HG02884 (cell line): ENCODE results near the gene MAPK1.
"Not testable (repeated sequence)": the region's sequence is repeated elsewhere in the genome, so short reads cannot be mapped to it uniquely, and the experiment has no call there.

Experiments used
- ATAC-seq: cut with Tn5 transposase; IDR thresholded peaks from one replicate; pipeline ENCODE4 v1.9.1; 2021; ENCODE audit warnings: mild to moderate bottlenecking, moderate library complexity; ENCODE audit not compliant: unreplicated experiment

MAPK1 gene

DNA sequence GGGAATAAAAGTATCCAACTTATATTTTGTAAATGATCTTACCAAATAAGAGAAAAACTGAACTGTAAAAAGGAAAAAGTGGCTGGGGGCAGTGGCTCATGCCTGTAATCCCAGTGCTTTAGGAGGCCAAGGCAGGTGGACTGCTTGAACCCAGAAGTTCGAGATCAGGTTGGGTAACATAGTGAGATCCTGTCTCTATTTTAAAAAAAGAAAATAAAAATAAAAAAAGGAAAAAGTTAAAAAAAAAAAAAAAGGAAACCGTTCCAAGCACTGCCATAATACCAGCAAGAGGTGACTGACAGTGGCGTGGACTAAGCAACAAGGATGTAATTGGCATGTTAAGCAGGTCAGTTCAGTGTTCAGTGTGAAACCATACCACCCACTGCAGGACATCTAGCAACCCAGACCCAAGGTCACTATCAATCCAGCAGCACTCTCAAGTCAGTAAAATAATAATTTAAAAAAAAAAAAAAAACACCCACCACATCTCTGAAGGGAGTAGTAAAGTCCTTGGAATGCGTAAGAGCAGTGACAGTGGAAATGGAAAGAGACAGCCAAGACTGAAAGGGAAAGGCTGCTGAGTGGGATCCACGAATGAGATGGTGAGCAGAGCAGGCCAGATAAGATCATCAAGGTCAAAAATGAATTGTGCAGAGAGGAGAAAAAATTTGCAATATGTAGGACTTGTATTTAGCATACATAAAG is 43.6 kb downstream of the MAPK1 start:
- ATAC-seq = no peak

DNA sequence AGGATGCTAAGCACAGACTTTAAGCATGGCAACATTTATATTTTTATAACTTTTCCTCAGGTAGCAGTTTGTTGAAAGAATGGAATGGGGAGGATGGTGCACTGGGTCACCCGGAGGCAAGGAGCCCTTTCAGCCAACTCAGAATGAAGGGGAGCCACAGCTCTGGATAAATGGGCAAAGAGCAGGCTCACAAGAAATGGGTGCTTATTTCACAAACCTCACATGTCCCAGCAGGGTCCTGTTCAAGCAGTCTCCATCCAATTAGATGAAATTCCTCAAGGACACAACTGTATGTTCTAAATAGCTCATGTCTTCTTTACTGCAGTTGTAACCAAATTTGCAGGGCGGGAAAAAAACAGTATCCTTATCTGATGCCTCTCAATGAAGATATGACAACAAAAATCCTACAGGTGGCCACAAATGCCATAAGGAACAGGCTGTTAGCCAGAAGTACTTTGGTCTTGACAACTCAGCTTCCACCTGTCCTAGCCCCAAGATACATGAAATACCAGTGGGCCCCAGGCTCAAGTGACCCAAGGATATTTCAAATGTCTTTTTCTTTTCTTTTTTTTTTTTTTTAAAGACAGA is 48.2 kb downstream of the MAPK1 start:
- ATAC-seq = no peak

DNA sequence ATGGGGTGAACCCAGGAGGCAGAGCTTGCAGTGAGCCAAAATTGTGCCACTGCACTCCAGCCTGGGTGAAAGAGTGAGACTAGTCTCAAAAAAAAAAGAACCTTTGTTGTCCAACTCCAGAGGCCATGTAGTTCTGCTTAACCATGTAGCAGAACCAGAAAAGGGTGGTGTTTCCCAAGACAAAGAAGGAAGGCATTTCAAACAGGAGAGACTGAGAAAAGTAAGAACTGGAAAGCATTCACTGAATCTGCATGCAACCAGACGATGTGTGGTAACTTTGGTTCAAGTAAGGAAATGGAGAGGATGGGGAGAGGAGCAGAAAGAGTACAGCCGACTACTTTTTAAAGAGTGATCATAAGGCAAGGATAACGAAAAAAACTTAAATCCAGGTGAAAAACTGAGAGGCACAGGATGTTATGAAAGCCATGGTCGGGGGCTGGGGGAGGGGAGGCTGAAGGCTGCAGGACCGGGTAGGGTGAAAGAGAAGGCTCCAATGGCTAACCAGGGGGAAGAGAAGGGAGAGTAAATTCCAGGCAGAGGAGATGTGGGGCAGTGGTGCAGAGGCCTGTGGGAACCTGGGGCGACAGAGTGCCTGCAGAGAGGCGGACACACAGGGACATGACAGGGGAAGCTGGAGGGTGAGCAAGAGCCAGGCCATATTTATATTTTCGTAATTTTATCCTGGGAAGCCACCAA is 48.8 kb downstream of the MAPK1 start:
- ATAC-seq = no peak

DNA sequence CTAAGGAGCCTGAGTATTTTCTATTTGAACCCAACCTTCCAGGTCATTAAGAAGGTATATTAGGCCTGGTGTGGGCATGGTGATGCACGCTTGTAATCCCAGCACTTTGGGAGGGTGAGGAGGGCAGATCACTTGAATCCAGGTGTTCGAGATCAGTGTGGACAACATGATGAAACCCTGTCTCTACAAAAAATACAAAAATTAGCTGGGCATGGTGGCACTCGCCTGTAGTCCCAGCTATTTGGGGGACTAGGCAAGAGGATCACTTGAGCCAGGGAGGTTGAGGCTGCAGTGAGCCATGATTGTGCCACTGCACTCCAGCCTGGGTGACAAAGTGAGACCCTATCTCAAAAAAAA is 50.0 kb downstream of the MAPK1 start:
- ATAC-seq = not testable (repeated sequence)

DNA sequence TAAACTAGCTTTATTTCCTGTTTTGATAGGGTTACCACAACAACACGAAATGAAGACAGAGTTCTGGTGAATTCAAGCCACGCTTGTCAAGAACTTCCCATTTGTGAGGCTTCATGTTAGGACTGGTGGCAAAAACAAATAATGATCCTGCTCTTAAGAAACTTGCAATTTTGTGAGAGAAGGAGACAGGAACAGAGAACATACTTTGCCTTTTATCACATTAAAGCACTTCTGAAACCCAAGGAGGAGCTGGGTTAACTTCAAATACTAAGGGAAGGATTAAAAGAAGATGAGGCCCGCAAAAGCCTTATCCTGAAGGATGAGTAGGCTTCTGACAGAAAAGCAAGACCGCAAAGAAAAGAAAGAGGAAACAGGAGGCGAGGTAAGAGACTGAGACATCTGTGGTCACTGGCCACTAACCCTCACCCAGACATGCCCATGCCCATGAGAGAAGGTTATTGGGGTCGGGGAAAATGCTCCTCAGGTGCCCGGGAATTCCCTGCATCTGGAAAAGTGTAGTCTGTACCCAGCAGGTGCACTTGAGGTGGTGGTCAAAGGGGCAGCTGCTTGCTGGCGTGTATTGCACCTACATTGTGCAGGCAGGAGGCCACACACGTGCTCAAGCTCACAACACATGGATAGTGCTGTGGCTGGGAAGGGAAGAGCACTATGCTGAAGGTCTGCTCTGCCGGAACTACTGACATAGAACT is 50.5 kb downstream of the MAPK1 start:
- no peak for ATAC-seq

DNA sequence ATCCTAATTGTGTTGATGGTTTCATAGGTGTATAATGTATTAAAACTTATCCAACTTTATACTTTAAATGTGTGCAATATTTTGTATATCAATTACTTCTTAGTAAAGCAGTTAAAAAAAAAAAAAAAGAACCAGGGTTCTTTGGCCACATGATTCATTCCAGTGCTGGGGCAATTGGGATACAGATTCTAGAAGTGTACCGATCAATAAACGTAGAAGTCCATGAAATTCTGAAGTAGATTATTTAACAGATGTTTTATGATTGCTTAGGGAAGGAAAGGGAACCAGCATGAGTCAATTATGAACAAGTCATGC is 51.0 kb downstream of the MAPK1 start:
- ATAC-seq = no peak

DNA sequence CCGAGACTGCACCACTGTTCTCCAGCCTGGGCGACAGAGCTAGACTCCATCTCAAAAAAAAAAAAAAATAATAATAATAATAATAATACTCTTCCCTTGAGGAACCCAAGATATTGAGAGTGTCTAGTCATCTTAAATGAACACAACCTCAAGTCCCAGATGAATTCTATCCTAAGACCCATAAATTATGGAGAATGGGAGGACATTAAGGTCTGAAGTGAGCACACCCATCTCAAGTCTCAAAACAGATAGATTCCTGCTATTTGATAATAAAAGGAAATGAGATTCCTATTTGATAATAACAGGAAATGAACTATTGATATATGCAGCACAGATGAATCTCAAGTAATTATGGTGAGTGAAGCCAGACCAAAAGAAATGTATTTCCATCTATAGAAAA is 51.5 kb downstream of the MAPK1 start:
- no peak for ATAC-seq

DNA sequence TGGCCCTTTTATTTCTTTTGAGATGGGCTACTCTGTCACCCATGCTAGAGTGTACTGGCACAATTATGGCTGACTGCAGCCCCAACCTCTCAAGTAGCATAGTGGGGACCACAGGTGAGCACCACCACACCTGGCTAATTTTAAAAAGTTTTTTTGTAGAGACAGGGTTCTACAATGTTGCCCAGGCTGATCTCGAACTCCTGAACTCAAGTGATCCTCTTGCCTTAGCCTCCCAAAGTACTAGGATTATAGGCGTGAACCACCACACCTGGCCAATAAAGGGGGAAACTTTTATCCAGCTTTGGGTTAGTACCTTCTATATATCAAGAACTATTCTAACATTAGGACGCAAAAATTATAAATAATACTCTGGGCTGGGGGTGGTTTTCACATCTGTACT is 52.1 kb downstream of the MAPK1 start:
- no peak for ATAC-seq

DNA sequence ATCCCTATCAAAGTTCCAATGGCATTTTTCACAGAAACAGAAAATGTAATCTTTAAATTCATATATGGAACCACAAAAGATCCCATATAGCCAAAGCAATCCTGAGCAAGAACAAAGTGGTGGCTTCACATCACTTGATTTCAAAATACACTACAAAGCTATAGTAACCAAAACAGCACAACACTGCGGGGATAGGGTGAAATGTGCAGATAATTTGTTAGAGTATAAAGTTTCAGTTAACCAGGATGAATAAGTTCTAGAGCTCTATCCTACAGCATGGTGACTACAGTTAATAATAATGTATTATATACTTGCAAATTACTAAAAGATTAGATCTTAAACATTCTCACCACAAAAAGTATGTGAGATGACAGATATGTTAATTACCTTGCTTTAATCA is 55.5 kb downstream of the MAPK1 start:
- no peak for ATAC-seq

DNA sequence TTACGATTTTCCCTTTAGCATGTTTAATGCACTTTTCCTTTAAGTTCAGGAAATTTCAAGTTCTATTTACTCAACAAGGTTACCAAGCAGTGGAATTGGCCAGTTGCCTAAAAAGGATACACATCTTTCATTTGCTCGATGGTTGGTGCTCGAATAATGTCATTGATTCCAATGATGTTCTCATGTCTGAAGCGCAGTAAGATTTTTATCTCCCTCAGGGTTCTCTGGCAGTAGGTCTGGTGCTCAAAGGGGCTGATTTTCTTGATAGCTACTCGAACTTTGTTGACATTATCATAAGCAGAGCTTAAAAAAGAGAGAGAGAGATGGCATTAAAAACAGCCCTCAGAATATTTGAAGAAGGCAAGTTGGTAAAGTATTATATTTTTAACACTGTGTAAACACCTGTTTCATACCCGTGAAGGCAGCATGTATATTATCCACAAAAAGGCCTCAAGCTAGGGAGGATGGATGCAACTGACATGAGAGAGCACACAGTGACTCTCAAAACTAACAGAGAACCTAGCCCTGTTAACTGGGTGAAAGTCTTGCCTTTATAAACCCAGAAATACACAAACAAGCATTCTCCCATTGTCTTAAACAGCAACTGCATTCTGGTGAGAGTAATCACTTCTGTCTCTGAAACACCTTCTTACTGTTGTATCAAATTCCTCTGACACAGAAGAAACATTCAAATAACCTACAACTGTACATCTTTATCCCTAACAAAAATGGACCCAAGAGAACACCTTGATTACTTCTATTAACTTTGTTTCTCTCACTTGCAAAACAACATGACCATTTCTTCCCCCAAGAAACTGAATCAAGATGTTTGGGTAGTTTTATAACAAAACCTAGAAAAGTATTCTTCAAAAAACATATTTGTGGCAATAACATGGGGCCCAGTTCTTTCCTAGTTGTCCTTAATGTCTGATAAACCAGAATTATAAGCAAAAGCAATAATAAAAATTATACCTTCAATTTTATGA is 59.6 kb downstream of the MAPK1 start:
- no peak for ATAC-seq

DNA sequence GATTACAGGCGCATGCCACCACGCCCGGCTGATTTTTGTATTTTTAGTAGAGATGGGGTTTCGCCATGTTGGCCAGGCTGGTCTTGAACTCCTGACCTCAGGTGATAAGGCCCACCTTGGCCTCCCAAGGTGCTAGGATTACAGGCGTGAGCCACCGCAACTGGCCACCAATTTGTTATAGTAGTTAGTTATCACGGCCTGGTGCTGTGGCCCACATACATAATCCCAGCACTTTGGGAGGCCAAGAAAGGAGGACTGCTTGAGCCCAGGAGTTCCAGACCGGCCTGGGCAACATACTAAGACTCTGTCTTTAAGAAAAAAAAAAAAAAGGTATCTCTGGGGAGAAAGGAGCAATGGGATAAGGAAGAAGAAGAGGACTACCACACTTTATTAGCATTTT is 62.1 kb downstream of the MAPK1 start:
- not testable (repeated sequence) for ATAC-seq

DNA sequence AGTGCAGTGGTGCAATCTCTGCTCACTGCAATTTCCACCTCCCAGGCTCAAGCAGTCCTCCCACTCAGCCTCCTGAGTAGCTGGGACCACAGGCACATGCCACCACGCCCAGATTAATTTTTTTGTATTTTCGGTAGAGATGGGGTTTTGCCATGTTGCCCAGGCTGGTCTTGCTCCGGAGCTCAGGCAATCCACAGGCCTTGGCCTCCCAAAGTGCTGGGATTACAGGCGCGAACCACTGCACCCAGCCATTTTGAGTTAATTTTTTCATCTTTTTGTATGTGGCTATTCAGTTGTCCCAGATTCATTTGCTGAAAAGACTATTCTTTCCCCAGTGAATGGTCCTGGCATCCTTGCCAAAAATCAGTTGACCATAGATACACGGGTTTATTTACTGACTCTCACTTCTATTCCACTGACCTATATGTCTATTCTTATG is 63.6 kb downstream of the MAPK1 start:
- ATAC-seq = no peak

DNA sequence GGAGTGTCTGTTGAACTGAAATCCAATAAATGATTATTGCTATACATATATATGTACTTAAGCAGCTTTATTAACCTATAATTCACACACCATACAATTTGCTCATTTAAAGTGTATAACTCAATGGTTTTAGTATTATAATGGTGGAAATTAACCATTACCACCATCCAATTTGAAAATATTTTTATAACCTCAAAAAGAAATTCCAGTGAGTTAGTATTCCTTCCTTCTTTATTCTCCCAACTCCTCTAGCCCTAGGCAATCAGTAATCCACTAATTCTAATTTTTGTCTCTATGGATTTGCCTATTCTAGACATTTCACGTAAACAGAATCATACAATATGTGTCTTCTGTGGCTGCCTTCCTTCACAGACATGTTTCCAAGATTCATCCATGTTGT is 64.8 kb downstream of the MAPK1 start:
- no peak for ATAC-seq

DNA sequence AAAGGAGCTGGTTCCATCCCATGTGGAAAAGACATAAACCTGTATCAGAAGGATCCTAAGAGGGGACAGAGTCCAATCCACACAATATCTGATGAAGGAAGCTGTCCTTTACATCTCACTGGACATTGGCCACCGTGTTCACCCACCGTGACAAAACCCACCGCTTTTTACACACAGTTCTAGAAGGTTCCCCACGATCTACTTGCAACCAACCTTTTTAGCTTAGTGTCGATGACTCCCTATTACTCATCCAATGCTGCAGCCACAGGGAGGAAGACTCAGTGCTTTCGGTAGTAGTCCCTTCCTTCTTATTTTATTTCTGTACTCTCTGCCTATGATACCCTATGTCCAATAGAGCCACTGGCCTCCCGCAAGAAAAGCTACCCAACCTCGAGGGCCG is 65.4 kb downstream of the MAPK1 start:
- ATAC-seq = no peak

DNA sequence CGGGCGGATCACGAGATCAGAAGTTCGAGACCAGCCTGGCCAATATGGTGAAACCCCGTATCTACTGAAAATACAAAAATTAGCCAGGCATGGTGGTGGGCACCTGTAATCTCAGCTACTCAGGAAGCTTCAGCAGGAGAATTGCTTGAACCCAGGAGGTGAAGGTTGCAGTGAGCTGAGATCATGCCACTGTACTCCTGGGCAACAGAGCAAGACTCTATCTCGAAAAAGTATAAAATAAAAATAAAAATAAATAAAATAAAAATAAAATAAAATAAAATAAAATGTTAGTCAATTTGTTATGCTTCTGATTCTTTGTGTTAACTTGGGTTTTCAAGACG is 66.2 kb downstream of the MAPK1 start:
- not testable (repeated sequence) for ATAC-seq

DNA sequence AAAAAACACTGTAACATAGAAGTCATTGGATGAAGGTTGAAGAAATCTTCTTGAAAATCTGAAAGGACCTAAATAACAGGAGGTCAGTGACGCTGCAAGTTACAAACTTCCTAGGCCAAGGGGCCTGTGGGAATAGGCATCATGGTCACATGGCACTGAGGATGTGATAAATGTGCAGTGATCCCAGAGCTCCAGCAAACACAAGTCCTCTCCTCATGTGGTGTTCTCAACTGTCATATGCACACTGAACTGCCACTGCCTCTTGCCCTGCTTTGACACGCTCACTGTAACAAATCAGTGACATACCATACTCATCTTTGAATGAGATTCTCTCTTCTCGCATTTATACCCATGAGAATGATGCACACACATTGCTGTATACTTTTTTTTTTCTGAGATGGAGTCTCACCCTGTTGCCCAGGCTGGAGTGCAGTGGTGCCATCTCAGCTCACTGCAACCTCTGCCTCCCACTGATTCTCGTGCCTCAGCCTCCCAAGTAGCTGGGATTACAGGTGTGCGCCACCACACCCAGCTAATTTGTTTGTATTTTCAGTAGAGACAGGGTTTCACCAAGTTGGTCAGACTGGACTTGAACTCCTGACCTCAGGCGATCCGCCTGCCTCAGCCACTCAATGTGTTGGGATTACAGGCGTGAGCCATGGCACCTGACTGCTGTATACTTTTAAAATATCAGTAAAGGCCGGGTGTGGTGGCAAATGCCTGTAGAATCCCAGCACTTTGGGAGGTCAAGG is 66.7 kb downstream of the MAPK1 start:
- no peak for ATAC-seq

DNA sequence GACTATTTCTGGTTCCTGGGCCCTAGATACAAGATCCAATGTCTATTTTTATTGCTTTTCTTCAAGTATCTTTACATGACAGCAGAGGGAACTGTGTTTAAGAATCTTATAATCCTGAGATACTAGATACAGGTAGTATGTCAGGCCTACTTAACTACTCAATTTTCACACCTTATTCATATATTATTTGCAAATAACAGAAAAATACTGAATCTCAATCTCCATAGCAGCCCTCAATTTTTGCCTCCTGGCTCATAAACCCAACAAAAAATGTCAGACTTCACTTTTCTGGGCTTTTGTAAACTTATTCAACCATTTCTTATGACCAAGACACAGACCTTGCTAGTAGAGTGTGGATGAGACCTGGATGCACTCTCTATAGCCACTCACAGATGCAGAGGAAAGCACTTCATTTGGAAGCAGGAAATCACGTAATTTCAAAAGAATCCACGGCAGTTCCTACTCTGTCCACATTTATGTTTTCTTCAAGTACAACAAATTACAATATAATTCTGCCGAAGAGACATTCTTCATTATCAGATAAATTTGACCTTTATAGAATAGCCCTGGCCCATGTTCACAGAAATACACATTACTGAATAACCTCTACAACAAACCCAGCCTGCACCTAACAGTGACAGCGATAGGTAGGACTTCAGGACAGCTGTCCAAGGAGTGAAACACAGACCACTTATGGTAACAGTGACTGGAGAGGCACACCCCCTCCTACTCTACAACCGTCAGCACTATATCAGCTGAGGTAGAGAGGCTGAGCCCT is 69.8 kb downstream of the MAPK1 start:
- no peak for ATAC-seq

DNA sequence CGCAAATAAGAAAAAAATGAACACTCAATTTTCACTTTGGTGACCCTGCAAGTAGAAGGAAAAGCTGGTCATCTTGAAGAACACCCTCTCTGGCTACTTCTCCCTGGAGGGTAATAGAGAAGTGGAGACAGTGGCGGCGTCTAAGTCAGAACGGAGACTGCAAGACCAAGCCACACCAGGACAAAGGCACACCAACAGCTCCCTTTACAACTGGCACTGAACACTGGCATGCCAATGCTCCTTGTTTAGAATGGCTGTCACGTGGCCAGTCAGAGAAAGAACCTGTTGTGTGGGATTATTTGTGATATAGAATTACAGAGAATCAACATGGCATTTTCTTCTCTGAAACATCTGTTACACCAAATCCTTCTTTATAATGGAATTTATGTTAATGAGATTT is 70.6 kb downstream of the MAPK1 start:
- no peak for ATAC-seq

DNA sequence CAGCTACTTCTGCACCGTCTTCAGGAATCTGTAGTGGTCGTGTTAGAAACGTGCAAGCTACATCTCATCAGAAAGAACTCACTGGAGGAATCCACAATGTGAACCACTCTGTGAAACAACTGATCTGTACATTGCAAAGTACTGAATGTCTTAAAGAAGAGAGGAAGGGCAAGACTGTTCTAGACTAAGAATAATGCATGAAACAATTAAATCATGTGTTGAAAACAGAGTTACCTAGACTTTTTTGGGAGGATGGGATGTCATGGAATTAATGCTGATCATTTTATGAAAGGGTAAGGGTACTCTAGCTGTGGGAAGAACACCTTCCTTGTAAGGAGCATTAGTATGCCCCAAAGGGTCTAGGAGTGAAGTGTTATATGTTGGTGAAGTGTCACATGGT is 71.2 kb downstream of the MAPK1 start:
- no peak for ATAC-seq
